COLO668 (cell line): ENCODE measurements around the gene ZNF23.

Source experiments
- DNase-seq: peaks from one replicate; lab custom pipeline; 2025; ENCODE audit not compliant: unreplicated experiment; lab: John Stamatoyannopoulos, UW

ZNF23 gene

DNA sequence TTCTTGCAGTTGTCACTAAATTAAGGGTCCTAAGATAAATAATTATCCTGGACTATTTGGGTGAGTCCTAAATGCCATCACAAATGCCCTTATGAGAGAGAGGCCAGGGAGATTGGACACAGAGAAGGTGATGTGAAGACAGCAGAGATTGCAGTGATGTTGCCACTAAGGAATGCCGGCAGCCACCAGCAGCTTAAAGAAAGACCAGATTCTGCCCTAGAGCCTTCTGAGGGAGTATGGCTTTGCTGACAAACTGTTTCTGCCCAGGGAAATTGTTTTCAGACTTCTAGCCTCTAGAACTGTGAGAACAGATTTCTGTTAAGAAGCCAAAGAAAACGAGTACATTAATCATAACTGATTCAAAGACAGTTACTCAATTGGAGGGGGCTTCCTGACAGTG, 10.0 kb upstream of the ZNF23 start:
- no peak for DNase-seq

- no peak for DNase-seq
Measured at GRCh38 chr16:71467810-71468209, 5.8 kb upstream of the ZNF23 start.

DNA sequence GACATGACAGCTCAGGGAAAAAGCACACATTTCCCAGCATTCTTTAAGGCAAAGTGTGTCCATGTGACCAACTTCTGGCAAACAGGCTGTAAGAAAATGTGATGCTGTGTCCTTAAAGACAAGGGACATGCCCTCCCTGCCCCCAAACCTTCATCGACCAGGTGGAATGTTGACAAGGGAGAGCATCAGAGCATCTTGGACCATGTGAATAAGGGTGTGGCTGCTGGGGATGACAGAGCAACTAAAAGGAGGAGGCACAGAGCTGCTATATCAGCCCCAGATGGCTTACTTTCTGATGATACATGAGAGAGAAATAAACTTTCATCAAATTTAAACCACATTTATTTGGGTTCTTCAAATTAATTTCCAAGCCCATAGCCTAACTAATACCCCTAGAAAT, 2.2 kb upstream of the ZNF23 start:
- DNase-seq: no peak

DNA sequence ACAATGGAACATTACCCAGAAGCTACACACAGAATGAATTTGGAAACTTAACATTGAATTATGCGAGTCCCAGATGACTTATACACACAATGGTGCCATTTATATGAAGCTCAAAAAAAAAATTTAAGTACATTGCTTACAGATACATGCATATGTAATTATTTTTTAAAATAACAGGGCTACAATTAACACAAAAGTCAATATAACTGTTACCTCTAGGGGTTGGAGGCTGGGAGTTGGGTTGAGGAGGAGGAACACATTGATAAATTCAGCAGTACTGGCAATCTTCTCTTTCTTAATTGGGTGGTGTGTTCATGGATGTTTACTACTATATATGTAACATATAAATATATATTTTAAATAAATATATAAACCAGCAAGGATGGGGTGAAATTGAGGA, 1.1 kb downstream of the ZNF23 start:
- DNase-seq: no peak

DNA sequence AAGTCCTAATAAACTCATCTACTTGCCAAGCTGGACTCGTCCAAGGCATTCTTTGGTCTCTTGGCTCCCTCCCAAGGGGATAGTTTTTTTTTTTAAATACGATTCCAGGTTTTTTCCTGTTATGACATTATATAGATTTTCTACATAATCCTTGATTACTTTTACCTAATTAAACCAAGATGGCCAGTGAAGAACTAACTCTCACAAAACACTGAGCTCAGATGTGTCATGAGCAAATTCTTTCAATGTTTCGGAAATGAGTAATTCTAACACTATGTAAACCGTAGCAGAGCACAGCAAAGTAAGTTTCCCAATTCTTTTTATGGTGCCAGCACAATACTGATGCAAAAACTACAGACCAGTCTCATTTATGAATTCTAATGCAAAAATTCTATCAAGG, 1.8 kb downstream of the ZNF23 start:
- DNase-seq: no peak

- no peak for DNase-seq
Measured at GRCh38 chr16:71459510-71459909, 2.5 kb downstream of the ZNF23 start.

GRCh38 chr16:71456801-71457200, 5.2 kb downstream of the ZNF23 start:
- no peak for DNase-seq

GRCh38 chr16:71453036-71453435, 9.0 kb downstream of the ZNF23 start:
- DNase-seq: no peak

- DNase-seq: no peak
Measured at GRCh38 chr16:71449020-71449419, 13.0 kb downstream of the ZNF23 start.

DNA sequence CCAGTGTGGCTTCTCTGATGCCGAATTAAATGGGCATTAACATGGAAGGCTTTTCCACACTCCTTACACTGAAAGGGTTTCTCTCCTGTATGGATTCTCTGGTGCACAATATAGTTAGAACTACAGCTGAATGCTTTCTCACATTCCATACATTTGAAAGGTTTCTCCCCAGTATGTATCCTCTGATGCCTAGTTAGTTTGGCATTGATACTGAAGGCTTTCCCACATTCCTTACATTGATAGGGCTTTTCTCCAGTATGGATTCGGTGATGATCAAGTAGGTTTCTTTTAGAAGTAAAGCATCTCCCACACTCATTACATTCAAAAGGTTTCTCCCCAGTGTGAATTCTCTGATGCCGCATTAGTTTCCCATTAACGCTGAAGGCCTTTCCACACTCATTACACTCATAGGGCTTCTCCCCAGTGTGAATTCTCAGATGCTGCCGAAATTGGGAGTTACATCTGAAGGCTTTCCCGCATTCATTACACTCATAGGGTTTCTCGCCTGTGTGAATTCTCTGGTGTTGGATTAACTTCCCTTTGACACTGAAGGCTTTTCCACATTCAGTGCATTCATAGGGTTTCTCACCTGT, 13.7 kb downstream of the ZNF23 start:
- DNase-seq: no peak

- no peak for DNase-seq
Measured at GRCh38 chr16:71443714-71444113, 18.3 kb downstream of the ZNF23 start.

GRCh38 chr16:71442051-71442440, 20.0 kb downstream of the ZNF23 start, which contains the start of gene TLE7:
TLE7 (minus strand) TSS chr16:71442054; CDS start chr16:71433324, 8,730 bp downstream.
- no peak for DNase-seq

- DNase-seq: no peak
Measured at GRCh38 chr16:71441348-71442050, 20.5 kb downstream of the ZNF23 start.

DNA sequence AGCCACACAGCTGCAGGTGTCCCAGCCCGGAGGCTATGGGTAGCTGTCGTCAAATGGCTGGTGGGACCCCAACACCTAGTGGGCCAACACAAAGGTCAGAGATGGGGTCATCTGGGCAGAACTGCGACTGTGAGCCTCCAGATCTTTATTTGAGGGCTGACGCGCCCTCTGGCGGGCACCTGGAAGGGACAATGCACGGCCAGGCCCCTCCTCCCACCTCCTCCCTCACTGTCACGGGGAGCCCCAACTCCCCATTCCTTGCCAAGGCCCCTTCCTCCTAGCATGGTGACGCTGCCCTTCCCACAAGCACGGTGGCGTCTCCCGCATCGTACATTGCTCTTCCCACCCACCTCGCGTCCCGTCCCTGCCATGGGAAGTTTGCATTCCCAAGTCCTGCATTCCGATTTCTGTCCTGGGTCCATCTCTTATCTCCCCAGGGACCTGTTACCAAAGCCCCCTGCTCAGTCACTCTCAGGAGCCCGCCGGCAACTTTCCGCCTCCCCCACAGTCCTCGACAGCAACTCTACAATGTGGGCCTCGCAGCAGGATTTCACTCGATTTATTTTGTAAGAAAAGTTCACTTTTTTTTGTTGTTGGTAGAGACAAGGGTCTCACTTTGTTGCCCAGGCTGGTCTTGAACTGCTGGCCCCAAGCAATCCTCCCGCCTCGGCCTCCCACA, 21.2 kb downstream of the ZNF23 start:
- peak; percentile 12 for DNase-seq

- DNase-seq: no peak
Measured at GRCh38 chr16:71439523-71439922, 22.5 kb downstream of the ZNF23 start.

- DNase-seq: no peak
Measured at GRCh38 chr16:71436473-71436872, 25.6 kb downstream of the ZNF23 start.

DNA sequence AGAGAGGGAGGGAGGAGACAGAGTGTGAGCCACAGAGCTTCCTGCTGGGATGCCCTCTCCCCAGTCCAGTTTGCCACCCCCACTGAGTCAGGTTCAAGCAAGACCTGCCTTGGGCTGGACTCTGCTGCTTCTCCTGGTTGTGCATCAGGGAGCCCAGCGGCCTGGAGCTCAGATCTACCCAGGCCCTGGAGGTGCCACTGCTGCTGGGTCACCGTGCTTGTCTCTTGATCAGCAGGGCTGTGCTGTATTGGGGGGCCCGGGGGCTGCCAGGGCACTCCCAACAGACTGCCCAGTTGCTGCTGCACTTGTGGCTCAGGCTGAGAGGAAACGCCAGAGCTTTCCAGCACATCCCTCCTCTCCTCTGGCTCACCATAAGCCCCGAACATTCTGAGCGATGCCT, 29.1 kb downstream of the ZNF23 start:
- no peak for DNase-seq

DNA sequence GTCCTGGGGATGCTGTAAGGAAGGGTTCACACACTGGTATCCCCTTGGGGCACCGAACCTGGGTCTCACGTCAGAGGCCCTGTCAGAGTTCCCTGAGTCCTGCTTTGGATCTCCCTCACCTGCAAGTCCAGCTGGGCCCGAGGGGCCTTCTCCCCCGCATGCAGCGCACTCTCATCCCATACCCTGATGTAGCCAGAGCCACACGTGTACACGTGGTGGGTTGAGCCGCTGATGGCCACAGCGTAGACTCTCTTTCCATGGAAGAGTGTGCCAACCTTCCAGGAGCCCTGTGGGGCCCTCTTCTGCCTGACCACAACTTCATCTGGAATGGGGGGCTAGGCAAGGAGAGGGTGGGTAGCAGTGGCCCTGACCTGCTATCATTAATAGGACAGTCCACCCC, 30.1 kb downstream of the ZNF23 start:
- DNase-seq: no peak

DNA sequence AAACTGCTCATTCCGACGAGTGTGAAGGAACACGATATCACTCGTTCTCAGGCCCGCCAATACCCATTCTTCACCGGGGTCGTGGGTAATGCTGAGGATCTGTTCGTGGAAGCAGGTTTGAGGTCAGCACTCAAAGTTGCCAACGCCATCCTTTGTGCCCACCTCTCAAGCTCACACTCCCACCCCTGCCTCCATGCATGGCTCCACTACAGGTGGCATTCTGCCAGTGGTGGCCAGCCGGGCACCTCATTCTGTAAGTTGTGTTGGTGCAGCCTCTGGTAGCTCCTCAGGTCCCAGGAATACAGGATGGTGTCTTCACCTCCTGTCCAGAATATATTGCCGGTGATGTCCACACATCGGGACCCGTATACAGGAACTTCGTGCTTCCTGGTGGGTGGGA, 30.9 kb downstream of the ZNF23 start:
- no peak for DNase-seq

- no peak for DNase-seq
Measured at GRCh38 chr16:71430744-71431143, 31.3 kb downstream of the ZNF23 start.

DNA sequence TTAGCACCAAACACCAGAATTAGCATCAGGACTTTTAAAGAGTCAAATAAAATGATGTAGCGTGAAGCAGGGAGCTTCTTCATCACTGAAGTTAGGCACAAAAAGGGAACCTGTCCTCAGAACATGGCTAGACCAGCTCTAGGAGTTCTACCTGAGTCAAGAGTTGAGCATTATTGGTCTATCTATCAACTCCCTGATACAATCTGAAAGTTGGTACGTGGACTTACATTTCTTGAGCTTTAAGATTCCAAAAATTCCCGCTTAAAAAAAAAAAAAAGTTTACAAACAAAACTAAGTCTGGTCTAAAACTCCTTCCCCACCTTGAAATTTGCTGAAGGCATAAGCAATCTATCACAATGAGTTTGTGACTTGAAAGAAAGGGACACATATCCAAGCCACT, 32.5 kb downstream of the ZNF23 start:
- DNase-seq: no peak

- no peak for DNase-seq
Measured at GRCh38 chr16:71428883-71429282, 33.2 kb downstream of the ZNF23 start.
